Keratinocyte (primary cell): ENCODE data around the gene ARHGAP24. TPM values are rescaled to one million over a fixed set of nuclear protein-coding genes. Genes with fewer than 3 reads are reported as not detected.

Experiments
- DNase-seq: peaks from one replicate; pipeline ENCODE4 v3.0.0-alpha.2; 2011; ENCODE audit warnings: low read depth, missing footprints, low spot score
- FAIRE-seq: peaks from 2 replicates; lab custom pipeline; 2011; peaks lifted over from hg19 to GRCh38; lab: Jason Lieb, UNC
- H2AFZ ChIP-seq: 2 replicates; pipeline ENCODE4 v1.6.0; 2012; ENCODE audit warnings: low read length, control low read depth, inconsistent platforms; ENCODE audit not compliant: control insufficient read depth
- H3K27ac ChIP-seq: 2 replicates; pipeline ENCODE4 v1.5.1; 2011; ENCODE audit warnings: low read length; ENCODE audit not compliant: control insufficient read depth, insufficient read depth
- H3K27me3 ChIP-seq: 3 replicates; pipeline ENCODE4 v1.6.0; 2011; ENCODE audit warnings: low read length; ENCODE audit not compliant: control insufficient read depth, insufficient read depth; ENCODE audit errors: extremely low read depth
- H3K36me3 ChIP-seq, 2 experiments: 2 replicates in 1 of 2; 3 replicates in 1 of 2; pipeline ENCODE4 v1.5.1; 2011; ENCODE audit warnings: low read length in 2 of 2, mild to moderate bottlenecking in 1 of 2; ENCODE audit not compliant: control insufficient read depth in 2 of 2, insufficient read depth in 2 of 2; ENCODE audit errors: extremely low read depth in 1 of 2
- H3K4me1 ChIP-seq: 3 replicates; pipeline ENCODE4 v1.5.1; 2011; ENCODE audit warnings: low read length; ENCODE audit not compliant: control insufficient read depth, insufficient read depth; ENCODE audit errors: extremely low read depth
- H3K4me2 ChIP-seq: 3 replicates; pipeline ENCODE4 v1.6.0; 2011; ENCODE audit warnings: low read depth, low read length; ENCODE audit not compliant: control insufficient read depth, insufficient read depth; ENCODE audit errors: extremely low read depth
- H3K4me3 ChIP-seq, 3 experiments: fragments of 200-600 bp in 1 of 3; sonication (generic) in 1 of 3; 2 replicates in 2 of 3; 3 replicates in 1 of 3; pipeline ENCODE4 v1.5.1; 2011 to 2016; ENCODE audit warnings: low read length in 3 of 3, mild to moderate bottlenecking in 3 of 3, control low read depth in 2 of 3, inconsistent platforms in 1 of 3, low read depth in 1 of 3, mixed read lengths in 1 of 3, mixed run types in 1 of 3, moderate library complexity in 1 of 3; ENCODE audit not compliant: control insufficient read depth in 2 of 3, insufficient read depth in 2 of 3; ENCODE audit errors: extremely low read depth in 1 of 3
- H3K79me2 ChIP-seq: 2 replicates; pipeline ENCODE4 v1.6.0; 2012; ENCODE audit warnings: low read length; ENCODE audit not compliant: control insufficient read depth, insufficient read depth
- H3K9ac ChIP-seq: 3 replicates; pipeline ENCODE4 v1.6.0; 2011; ENCODE audit warnings: low read length; ENCODE audit not compliant: control insufficient read depth, insufficient read depth; ENCODE audit errors: extremely low read depth
- H3K9me1 ChIP-seq: 3 replicates; pipeline ENCODE4 v1.6.0; 2011; ENCODE audit warnings: low read length; ENCODE audit not compliant: control insufficient read depth, insufficient read depth; ENCODE audit errors: extremely low read depth
- H3K9me3 ChIP-seq: 2 replicates; pipeline ENCODE4 v1.5.1; 2012; ENCODE audit warnings: low read depth, low read length; ENCODE audit not compliant: control insufficient read depth
- H4K20me1 ChIP-seq: 3 replicates; pipeline ENCODE4 v1.6.0; 2011; ENCODE audit warnings: low read length; ENCODE audit not compliant: control insufficient read depth, insufficient read depth; ENCODE audit errors: extremely low read depth
- CTCF ChIP-seq, 3 experiments: IDR thresholded peaks in 1 of 3; conservative IDR thresholded peaks in 1 of 3; optimal IDR thresholded peaks in 1 of 3; 2 replicates in 2 of 3; 3 replicates in 1 of 3; pipeline versions ENCODE3 to v1.5.1; 2011; ENCODE audit warnings: low read length in 3 of 3, mild to moderate bottlenecking in 3 of 3, moderate library complexity in 2 of 3, control low read depth in 1 of 3, inconsistent platforms in 1 of 3; ENCODE audit not compliant: insufficient read depth in 2 of 3; ENCODE audit errors: extremely low read depth in 1 of 3
- EZH2 ChIP-seq: IDR thresholded peaks from one replicate; pipeline ENCODE4 v1.6.1; 2012; ENCODE audit warnings: inconsistent platforms, mild to moderate bottlenecking, low read length, moderate library complexity
- dilution Hi-C: fragments of 300-500 bp; cut with MboI; formaldehyde crosslinking; loops from one replicate; pipeline ENCODE4 v1.7.0; 2020; ENCODE audit warnings: low sequenced_read_pairs; ENCODE audit not compliant: extremely low pct_ligation_motif_present
- polyA plus RNA-seq, 5 experiments: library from polyadenylated mRNA; depleted of rRNA in 3 of 5; stranded (reverse) in 3 of 5; stranded (forward) in 1 of 5; unstranded in 1 of 5; fragments of >200 nt; gene quantifications; 1 replicate in 1 of 5; 2 replicates in 3 of 5; 3 replicates in 1 of 5; pipeline versions ENCODE4 v1.2.1 to v1.2.3, GENCODE V29; 2011 to 2012; ENCODE audit warnings: missing spikeins in 2 of 5, low read depth in 1 of 5, low replicate concordance in 1 of 5

ARHGAP24 gene
- polyA plus RNA-seq, 1 donor (not counting 4 experiments of a cell fraction or from before 2014, with no cell fraction given), result 0.87 TPM

- DNase-seq, result no peak
- no peaks in the 10 kb centered on the region for H3K9me1 ChIP-seq
- H3K27ac ChIP-seq, result no peak overlapping the region
- H3K9ac ChIP-seq, result no peak overlapping the region
- H3K9me3 ChIP-seq, result no peaks in the 10 kb centered on the region
- peaks cover 8% of the 10 kb centered on the region for H3K4me1 ChIP-seq
- H3K4me3 ChIP-seq, result no peak overlapping the region
- no peaks in the 10 kb centered on the region for H3K36me3 ChIP-seq
- TF ChIP-seq EZH2 (no peak), CTCF (optimal IDR thresholded peaks at IDR 0.05 in 1 of 3, IDR thresholded peaks at IDR 0.05 in 1 of 3, conservative IDR thresholded peaks at IDR 0.05 in 1 of 3; ENCODE audit: extremely low read depth in 1 of 3, insufficient read depth in 2 of 3, low read length in 3 of 3) (no peak)
- dilution Hi-C loops, result no loop called here
- no peaks in the 10 kb centered on the region for H3K79me2 ChIP-seq
- no peak overlapping the region for H2AFZ ChIP-seq
- no peaks in the 10 kb centered on the region for H3K27me3 ChIP-seq
- FAIRE-seq, result no peak
- H3K4me2 ChIP-seq, result no peak overlapping the region
- H4K20me1 ChIP-seq, result no peaks in the 10 kb centered on the region
Observed at GRCh38 chr4:85570388-85570787, 95.4 kb downstream of the ARHGAP24 start.

- Histone ChIP-seq H4K20me1 (no peaks in the 10 kb centered on the region), H3K27me3 (no peaks in the 10 kb centered on the region), H3K36me3 (no peaks in the 10 kb centered on the region), H3K4me3 (no peak overlapping the region), H3K9ac (no peak overlapping the region), H3K4me1 (peaks cover 8% of the 10 kb centered on the region), H3K27ac (no peak overlapping the region), H3K4me2 (no peak overlapping the region), H3K79me2 (no peaks in the 10 kb centered on the region), H3K9me1 (no peaks in the 10 kb centered on the region), H3K9me3 (no peaks in the 10 kb centered on the region), H2AFZ (no peak overlapping the region)
- no peak for TF ChIP-seq CTCF (optimal IDR thresholded peaks at IDR 0.05 in 1 of 3, IDR thresholded peaks at IDR 0.05 in 1 of 3, conservative IDR thresholded peaks at IDR 0.05 in 1 of 3; ENCODE audit: extremely low read depth in 1 of 3, insufficient read depth in 2 of 3, low read length in 3 of 3)
- TF ChIP-seq EZH2, result no peak
- DNase-seq (no peak), FAIRE-seq (no peak)
- dilution Hi-C loops, result no loop called here
Observed at GRCh38 chr4:85571008-85571407, 96.1 kb downstream of the ARHGAP24 start.
